HG03135 (cell line): ENCODE results near the gene ZNF85.
A peak's percentile ranks its signal among the peaks of the same experiment; 100 is the strongest.
"Not testable (repeated sequence)": the region's sequence is repeated elsewhere in the genome, so short reads cannot be mapped to it uniquely, and the experiment has no call there.

Experiments used
- ATAC-seq: cut with Tn5 transposase; IDR thresholded peaks from one replicate; pipeline ENCODE4 v1.9.1; 2021; ENCODE audit warnings: mild to moderate bottlenecking, moderate library complexity; ENCODE audit not compliant: unreplicated experiment

ZNF85 gene

DNA sequence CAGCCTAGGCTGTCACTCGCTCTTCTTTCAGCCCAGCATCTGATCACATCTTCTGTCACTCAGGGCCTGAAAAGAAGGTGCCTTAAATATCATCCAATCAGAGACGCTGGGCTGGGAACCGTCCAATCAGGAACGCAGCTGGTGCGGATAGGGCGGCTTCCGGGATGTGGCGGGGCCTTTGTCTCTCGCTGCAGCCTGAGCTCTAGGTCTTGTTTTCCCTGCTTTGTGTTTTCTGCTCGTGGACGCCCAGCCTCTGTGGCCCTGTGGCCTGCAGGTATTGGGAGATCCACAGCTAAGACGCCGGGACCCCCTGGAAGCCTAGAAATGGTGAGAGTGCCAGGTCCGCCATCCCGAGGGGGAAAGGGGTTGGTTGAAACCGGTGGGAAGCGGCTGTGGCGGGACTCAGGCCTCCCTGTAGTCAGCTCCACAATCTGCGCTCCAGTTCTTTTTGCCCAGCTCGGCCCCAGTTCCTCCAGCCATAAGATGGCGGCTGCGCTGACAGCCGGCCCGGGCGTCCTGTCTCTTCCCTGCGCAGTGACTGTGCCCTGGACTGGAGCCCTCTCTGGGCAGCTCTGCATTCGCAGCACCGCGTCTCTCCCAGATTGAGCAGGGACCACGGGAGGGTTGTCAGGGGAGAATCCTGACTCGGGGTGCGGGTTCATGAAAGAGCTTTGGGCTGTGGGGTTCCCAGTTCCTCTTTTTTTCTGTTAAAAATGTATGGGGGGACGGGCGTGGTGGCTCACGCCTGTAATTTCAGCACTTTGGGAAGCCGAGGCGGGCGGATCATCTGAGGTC is at the start of gene ZNF85:
ZNF85 (plus strand) TSS at position 175 of the 795 bp plus-strand sequence; CDS start at position 325, 150 bp downstream.
- peak; percentile 96 for ATAC-seq

DNA sequence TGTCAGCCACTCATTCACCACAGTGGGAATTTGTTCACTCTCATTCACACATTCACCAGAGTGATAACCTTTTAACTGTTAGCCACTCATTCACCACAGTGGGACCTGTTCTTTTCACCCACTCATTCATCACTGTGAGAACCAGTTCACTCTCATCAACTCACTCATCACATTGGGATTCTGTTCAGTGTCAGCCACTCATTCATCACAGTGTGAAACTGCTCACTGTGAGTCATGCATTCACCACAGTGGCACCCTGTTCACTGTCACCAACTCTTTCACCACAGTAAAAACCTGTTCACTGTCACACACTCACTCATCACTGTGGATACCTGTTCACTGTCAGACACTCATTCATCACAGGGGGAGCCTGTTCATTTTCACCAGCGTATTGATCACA is 43.5 kb upstream of the ZNF85 start:
- no peak for ATAC-seq

DNA sequence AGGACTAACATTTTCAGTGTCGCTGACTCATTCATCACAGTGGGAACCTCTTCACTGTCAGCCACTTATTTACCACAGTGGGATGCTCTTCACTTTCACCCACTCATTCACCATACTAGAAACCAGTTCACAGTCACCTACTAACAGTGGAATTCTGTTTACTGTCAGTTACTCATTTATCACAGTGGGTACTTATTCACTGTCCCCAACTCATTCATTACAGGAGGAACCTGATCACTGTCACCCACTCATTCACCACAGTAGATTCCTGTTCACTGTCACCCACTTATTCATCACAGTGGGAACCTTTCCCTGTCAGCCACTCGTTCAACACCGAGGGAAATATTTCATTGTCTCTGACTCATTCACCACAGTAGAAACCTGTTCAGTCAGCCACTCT is 10.1 kb upstream of the ZNF85 start:
- ATAC-seq = no peak

DNA sequence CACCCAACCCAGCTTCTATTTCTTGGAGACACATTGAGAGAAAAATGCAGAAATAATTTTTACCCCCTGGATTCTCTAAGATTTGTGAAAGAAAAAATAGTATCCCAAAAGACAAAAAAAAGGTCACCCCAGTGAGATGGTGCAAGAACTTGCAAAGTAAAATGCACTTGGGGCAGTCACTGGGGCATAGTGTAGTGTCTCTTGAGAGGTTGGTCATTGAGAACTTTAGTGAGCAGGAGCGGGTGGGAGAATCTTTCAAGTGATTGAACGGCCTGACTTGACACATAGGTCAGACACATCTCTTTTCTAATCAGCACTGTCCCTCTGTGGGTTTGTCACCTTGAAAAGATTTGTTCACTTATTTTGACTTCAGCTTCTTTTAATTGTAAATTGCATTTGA is 2.4 kb downstream of the ZNF85 start:
- no peak for ATAC-seq

DNA sequence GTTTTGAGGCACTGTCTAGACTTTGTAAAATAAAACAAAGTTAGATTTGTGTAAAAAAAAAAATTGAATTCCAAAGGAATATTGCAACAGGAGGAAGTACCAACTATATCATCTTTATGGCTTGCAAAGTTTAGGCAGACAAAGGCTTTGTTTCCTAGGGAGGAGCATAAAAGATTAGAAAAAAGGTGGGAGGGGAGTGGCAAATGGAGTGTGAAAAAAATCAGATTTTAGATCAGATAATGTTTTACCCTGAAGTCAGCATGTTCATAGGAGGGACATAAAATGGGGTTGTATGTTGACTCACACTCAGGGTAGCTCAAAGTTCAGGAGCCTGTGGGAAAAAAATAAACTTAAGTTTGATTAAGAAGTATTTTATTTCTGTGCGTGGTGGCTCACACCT is 3.7 kb downstream of the ZNF85 start:
- ATAC-seq = no peak

DNA sequence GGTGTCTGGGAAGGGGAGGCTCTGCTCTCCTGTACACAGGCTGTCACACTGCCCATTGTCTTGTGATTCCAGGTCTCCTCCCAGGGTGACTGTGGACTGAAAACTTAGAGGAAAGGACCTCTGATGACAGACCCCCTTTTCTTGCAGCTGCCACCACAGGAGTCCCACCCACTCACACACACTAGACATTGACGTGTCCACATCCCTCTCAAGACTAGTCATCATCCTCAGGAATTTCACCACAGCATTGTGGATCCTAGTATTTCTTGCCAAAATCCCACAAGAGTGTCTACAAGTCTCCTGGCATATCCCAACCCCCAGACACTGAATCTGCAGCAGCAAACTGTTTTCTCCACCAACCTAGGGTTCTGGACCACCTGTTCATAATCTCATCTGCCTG is 5.3 kb downstream of the ZNF85 start:
- no peak for ATAC-seq

DNA sequence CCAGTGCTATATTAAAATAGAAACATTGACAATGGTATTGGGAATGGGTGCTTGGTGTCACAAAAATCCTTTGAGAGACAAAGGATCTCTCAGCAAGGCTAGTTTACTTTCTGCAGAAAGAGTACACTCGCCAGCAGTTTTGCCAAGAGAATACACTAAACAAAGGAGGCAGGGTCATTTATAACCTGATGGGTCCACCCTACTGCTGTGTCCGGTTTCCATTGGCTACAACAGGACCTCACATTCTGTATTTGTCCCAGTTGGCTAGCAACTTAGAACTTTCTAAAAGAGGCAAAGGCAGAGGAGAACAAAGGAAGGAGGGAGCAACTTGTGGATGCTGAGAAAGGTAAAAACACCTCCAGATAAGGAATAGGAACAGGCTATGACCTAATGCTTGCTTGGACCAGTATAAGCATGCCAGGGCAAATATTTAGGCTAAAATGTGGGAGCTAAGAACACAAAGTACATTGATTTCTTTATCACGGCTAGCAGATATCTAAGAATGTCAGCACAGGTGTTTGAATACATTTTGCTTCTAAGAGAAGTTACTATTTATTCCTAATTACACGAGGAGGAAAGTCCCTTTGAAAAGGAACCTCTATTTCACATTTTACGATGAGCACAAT is 13.4 kb downstream of the ZNF85 start:
- not testable (repeated sequence) for ATAC-seq

DNA sequence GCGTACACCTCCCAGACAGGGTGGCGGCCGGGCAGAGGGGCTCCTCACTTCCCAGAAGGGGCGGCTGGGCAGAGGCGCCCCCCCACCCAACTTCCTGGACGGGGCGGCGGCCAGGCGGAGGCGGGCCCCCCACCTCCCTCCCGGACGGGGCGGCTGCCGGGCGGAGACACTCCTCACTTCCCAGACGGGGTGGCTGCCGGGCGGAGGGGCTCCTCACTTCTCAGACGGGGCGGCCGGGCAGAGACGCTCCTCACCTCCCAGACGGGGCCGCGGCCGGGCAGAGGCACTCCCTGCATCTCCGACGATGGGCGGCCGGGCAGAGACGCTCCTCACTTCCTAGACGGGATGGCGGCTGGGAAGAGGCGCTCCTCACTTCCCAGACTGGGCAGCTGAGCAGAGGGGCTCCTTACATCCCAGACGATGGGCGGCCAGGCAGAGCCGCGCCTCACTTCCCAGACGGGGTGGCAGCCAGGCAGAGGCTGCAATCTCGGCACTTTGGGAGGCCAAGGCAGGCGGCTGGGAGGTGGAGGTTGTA is 29.6 kb downstream of the ZNF85 start:
- not testable (repeated sequence) for ATAC-seq

DNA sequence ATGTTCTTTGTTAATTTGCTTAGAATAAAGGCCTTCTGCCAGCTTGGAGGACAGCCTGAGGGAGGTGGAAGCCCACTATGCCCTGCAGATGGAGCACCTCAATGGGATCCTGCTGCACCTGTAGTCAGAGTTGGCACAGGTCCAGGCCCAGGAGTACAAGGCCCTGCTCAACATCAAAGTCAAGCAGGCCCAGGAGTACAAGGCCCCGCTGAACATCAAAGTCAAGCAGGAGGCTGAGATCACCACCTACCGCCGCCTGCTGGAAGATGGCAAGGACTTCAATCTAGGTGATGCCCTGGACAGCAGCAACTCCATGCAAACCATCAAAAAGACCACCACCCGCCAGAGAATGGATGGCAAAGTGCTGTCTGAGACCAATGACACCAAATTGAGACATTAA is 41.7 kb downstream of the ZNF85 start:
- no peak for ATAC-seq

DNA sequence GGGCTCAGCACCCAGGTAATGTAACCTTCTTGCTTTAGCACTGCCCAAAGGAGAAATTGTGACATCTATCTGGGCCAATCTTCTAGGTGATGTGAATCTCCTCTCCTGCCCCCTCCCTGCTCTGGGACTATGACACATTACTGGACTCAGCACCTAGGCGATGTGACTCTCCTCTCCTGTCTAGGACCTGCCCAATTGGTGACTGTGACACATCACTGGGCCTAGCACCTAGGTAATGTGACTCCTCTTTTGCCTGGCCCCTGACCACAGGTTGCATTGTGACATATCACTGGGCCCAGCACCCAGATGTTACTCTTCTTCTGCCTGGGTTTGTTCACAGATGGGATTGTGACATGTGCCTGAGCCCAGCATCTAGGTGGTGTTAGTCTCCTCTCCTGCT is 45.0 kb downstream of the ZNF85 start:
- no peak for ATAC-seq

DNA sequence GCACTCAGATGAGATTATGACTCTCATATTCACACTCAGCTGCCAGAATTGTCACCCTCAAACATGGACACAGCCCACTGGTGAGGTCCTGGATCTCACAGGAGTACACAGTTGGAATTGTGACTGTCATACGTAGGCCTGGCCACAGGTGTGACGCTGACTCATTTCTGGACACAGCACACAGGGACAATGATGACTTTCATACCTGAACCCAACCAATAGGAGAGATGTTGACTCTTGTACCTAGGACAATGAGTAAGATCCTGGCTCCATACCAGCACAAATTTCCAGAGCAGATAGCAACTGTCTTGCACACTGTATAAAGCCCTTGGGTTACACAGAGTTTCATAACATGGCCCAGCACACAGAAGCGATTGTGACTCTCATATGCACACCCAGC is 46.4 kb downstream of the ZNF85 start:
- ATAC-seq = no peak

DNA sequence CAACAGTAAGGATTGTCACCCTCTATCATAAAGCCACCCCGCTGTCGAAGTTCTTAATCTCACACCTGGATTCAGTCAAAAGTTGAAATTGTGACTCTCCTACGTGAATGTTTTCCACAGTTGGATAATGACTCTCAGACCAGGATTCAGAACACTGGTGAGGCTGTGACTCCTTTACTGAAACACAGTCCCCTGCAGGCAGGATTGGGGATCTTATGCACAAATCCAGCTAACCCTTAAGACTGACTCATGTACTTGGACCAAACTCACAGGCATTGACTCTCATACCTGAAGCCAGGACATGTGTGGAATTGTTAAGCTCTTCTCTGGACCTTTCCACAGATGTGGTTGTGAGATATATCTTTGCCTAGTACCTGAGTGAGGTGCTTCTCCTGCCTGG is 46.8 kb downstream of the ZNF85 start:
- ATAC-seq = no peak

DNA sequence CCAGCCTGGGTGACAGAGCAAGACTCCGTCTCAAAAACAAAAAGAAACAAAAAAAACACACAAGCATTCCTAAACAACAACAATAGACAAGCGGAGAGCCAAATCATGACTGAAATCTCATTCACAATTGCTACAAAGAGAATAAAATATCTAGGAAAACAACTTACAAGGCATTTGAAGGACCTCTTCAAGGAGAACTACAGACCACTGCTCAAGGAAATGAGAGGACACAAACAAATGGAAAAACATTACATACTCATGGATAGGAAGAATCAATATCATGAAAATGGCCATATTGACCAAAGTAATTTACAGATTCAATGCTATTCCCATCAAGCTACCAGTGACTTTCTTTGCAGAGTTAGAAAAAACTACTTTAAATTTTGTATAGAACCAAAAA is 69.7 kb downstream of the ZNF85 start:
- ATAC-seq = not testable (repeated sequence)

DNA sequence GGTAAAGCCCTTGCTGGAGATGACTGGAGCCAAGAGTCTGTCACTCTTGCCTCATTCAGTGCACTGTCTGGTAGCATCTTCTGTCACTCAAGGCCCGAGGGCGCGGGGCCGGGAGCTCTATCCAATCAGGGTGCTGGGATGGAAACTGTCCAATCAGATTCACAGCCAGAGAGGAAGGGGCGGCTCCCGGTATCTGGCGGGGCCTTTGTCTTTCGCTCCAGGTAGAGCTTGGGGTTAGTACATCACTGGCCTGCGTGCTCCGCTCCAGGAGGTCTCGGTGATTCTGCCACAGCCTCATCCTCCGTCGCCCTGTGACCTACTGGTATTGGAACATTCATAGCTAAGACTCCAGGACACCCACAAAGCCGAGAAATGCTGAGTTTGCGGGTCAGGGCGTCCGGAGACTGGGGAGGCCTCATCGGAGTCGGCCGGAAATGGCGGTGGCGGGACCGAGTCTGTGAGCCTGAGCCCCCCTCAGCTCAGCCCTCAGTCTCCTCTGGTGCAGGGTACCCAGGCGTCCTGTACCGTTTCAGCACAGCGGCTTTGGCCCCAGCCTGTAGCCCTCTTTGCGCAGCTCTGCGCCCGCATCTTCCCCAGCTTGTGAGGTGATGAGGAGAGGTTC is 76.8 kb downstream of the ZNF85 start:
- ATAC-seq = peak; percentile 97
